NCI-H1694 (cell line): Measurements from ENCODE around the gene KLK10.

Source experiments
- DNase-seq: peaks from one replicate; lab custom pipeline; 2025; lab: John Stamatoyannopoulos, UW

Gene KLK10

GRCh38 chr19:50967929-50968715, 51.4 kb downstream of the KLK10 start:
- no peak for DNase-seq

- DNase-seq = no peak
These were observed 55.2 kb downstream of the KLK10 start for GRCh38 chr19:50964266-50964665.

- no peak for DNase-seq
These were observed 56.1 kb downstream of the KLK10 start for GRCh38 chr19:50963381-50963780.
